H9 (cell line): ENCODE measurements around the gene NRXN3. TPM values are rescaled to one million over a fixed set of nuclear protein-coding genes. Genes with fewer than 3 reads are reported as not detected.
A peak's percentile ranks its signal among the peaks of the same experiment; 100 is the strongest.

ENCODE experiments used
- DNase-seq: peaks from one replicate; pipeline ENCODE4 v3.0.0-alpha.2; 2017
- H2AFZ ChIP-seq: one replicate; pipeline ENCODE4 v1.6.1; 2013; ENCODE audit warnings: mild to moderate bottlenecking, low read length, control low read depth, moderate library complexity
- H2AK5ac ChIP-seq: 2 replicates; pipeline ENCODE4 v1.6.1; 2013; ENCODE audit warnings: low read length, control low read depth, mixed read lengths; ENCODE audit not compliant: insufficient read length
- H2BK120ac ChIP-seq: one replicate; pipeline ENCODE4 v1.6.1; 2013; ENCODE audit warnings: low read depth, mild to moderate bottlenecking, low read length, control low read depth, inconsistent platforms; ENCODE audit not compliant: poor library complexity, severe bottlenecking
- H2BK12ac ChIP-seq: 2 replicates; pipeline ENCODE4 v1.6.1; 2013; ENCODE audit warnings: low read length, control low read depth, mixed read lengths, low read depth; ENCODE audit not compliant: insufficient read length
- H2BK15ac ChIP-seq: 2 replicates; pipeline ENCODE4 v1.6.1; 2013; ENCODE audit warnings: low read depth, low read length, control low read depth
- H2BK20ac ChIP-seq: one replicate; pipeline ENCODE4 v1.6.1; 2013; ENCODE audit warnings: low read depth, mild to moderate bottlenecking, low read length, control low read depth, inconsistent platforms; ENCODE audit not compliant: poor library complexity, severe bottlenecking
- H2BK5ac ChIP-seq: 2 replicates; pipeline ENCODE4 v1.6.1; 2013; ENCODE audit warnings: low read length, control low read depth, mixed read lengths; ENCODE audit not compliant: insufficient read length
- H3K14ac ChIP-seq: 2 replicates; pipeline ENCODE4 v1.6.1; 2013; ENCODE audit warnings: low read length, control low read depth; ENCODE audit not compliant: insufficient read depth
- H3K18ac ChIP-seq: 2 replicates; pipeline ENCODE4 v1.6.1; 2013; ENCODE audit warnings: low read depth, mild to moderate bottlenecking, mixed read lengths, low read length, control low read depth; ENCODE audit not compliant: insufficient read length
- H3K23ac ChIP-seq: 2 replicates; pipeline ENCODE4 v1.6.1; 2013; ENCODE audit warnings: low read length, control low read depth, mixed read lengths, low read depth; ENCODE audit not compliant: insufficient read length
- H3K23me2 ChIP-seq: 2 replicates; pipeline ENCODE4 v1.6.1; 2013; ENCODE audit warnings: low read depth, mild to moderate bottlenecking, mixed read lengths, low read length, control low read depth; ENCODE audit not compliant: insufficient read length, poor library complexity, severe bottlenecking
- H3K27ac ChIP-seq: 2 replicates; pipeline ENCODE4 v1.5.1; 2013; ENCODE audit warnings: low read length, control low read depth, mixed read lengths, low read depth; ENCODE audit not compliant: insufficient read length
- H3K27me3 ChIP-seq: 2 replicates; pipeline ENCODE4 v1.6.1; 2013; ENCODE audit warnings: low read length, control low read depth, inconsistent platforms; ENCODE audit not compliant: insufficient read depth
- H3K4ac ChIP-seq: 2 replicates; pipeline ENCODE4 v1.6.1; 2013; ENCODE audit warnings: low read depth, mild to moderate bottlenecking, control low read depth, inconsistent platforms, low read length, moderate library complexity
- H3K4me1 ChIP-seq: 2 replicates; pipeline ENCODE4 v1.6.1; 2013; ENCODE audit warnings: low read length, control low read depth, inconsistent platforms; ENCODE audit not compliant: insufficient read depth
- H3K4me2 ChIP-seq: 2 replicates; pipeline ENCODE4 v1.6.1; 2013; ENCODE audit warnings: low read length, control low read depth, mixed read lengths; ENCODE audit not compliant: insufficient read length, insufficient read depth
- H3K56ac ChIP-seq: 2 replicates; pipeline ENCODE4 v1.6.1; 2013; ENCODE audit warnings: low read depth, mild to moderate bottlenecking, mixed read lengths, low read length, control low read depth; ENCODE audit not compliant: insufficient read length
- H3K79me1 ChIP-seq: 2 replicates; pipeline ENCODE4 v1.6.1; 2013; ENCODE audit warnings: low read depth, mild to moderate bottlenecking, moderate library complexity, low read length, control low read depth, inconsistent platforms; ENCODE audit not compliant: insufficient read depth, poor library complexity, severe bottlenecking
- H3K79me2 ChIP-seq: 2 replicates; pipeline ENCODE4 v1.6.1; 2013; ENCODE audit warnings: low read length, control low read depth, inconsistent platforms; ENCODE audit not compliant: insufficient read depth
- H3K9ac ChIP-seq: 2 replicates; pipeline ENCODE4 v1.6.1; 2013; ENCODE audit warnings: low read length, control low read depth, mixed read lengths; ENCODE audit not compliant: insufficient read length; ENCODE audit errors: extremely low read depth
- H3K9me3 ChIP-seq: one replicate; pipeline ENCODE4 v1.6.1; 2013; ENCODE audit warnings: low read depth, low read length, inconsistent platforms; ENCODE audit not compliant: control insufficient read depth
- H3T11ph ChIP-seq: one replicate; pipeline ENCODE4 v1.6.1; 2013; ENCODE audit warnings: mild to moderate bottlenecking, low read length, control low read depth, inconsistent platforms
- H4K20me1 ChIP-seq: one replicate; pipeline ENCODE4 v1.6.1; 2013; ENCODE audit not compliant: control insufficient read depth, insufficient read length, insufficient read depth
- H4K5ac ChIP-seq: 2 replicates; pipeline ENCODE4 v1.6.1; 2013; ENCODE audit warnings: low read depth, mild to moderate bottlenecking, mixed read lengths, low read length, control low read depth; ENCODE audit not compliant: insufficient read length
- H4K8ac ChIP-seq: replicated peaks from 2 replicates; pipeline ENCODE4 v1.6.1; 2013; ENCODE audit warnings: low read length, control low read depth, mixed read lengths, low read depth; ENCODE audit not compliant: insufficient read length
- H4K91ac ChIP-seq: 2 replicates; pipeline ENCODE4 v1.6.1; 2013; ENCODE audit warnings: low read depth, mild to moderate bottlenecking, moderate library complexity, mixed read lengths, low read length, control low read depth; ENCODE audit not compliant: insufficient read length
- H3K27ac Mint-ChIP-seq, 3 experiments: 2 replicates in 2 of 3; 3 replicates in 1 of 3; pipeline ENCODE4 v1.8.0; 2020 to 2021; ENCODE audit warnings: mixed read lengths in 3 of 3, mild to moderate bottlenecking in 1 of 3, moderate library complexity in 1 of 3
- H3K27me3 Mint-ChIP-seq: 2 replicates; pipeline ENCODE4 v1.8.0; 2021; ENCODE audit warnings: low read depth, mild to moderate bottlenecking, moderate library complexity, mixed read lengths
- H3K36me3 Mint-ChIP-seq, 3 experiments: 2 replicates in 2 of 3; 3 replicates in 1 of 3; pipeline ENCODE4 v1.8.0; 2020 to 2021; ENCODE audit warnings: low read depth in 3 of 3, mixed read lengths in 3 of 3; ENCODE audit not compliant: insufficient read depth in 1 of 3
- H3K4me1 Mint-ChIP-seq, 2 experiments: 2 replicates each; pipeline ENCODE4 v1.8.0; 2020; ENCODE audit warnings: mixed read lengths in 2 of 2
- H3K4me3 Mint-ChIP-seq, 2 experiments: 2 replicates in 1 of 2; 3 replicates in 1 of 2; pipeline ENCODE4 v1.8.0; 2020 to 2021; ENCODE audit warnings: mild to moderate bottlenecking in 2 of 2, mixed read lengths in 2 of 2, moderate library complexity in 1 of 2
- H3K9me3 Mint-ChIP-seq, 2 experiments: 2 replicates in 1 of 2; 3 replicates in 1 of 2; pipeline ENCODE4 v1.8.0; 2020; ENCODE audit warnings: mild to moderate bottlenecking in 2 of 2, mixed read lengths in 2 of 2, moderate library complexity in 1 of 2
- CTCF ChIP-seq: fragments of 200-600 bp; sonication (generic); conservative IDR thresholded peaks from 3 replicates; pipeline ENCODE4 v1.8.0; 2021; ENCODE audit warnings: antibody characterized with exemption, mild to moderate bottlenecking
- WGBS: extraction: QIAGEN DNeasy Blood & Tissue Kit; methylation state at CpG from one replicate; pipeline ENCODE4 v1.1.7; 2013; ENCODE audit warnings: missing lambda C conversion rate, low lambda C conversion rate, mixed read lengths; ENCODE audit not compliant: insufficient read length; ENCODE audit errors: extremely low coverage; 5-methylcytosine and 5-hydroxymethylcytosine counted together
- total RNA-seq: library from RNA; stranded (reverse); gene quantifications from 2 replicates; pipeline ENCODE4 v1.2.1, GENCODE V29; 2021

Gene NRXN3
- total RNA-seq, 1 experiment from 2014 or later, result 1.8 TPM

- Mint-ChIP-seq H3K36me3 (no peaks in the 10 kb centered on the region), H3K27me3 (no peaks in the 10 kb centered on the region), H3K9me3 (no peaks in the 10 kb centered on the region), H3K27ac (peak overlapping the region in 1 of 3 experiments; percentile 28; a peak in 1 of 7 replicates), H3K4me1 (peaks cover 6 to 8% of the 10 kb centered on the region in 2 experiments), H3K4me3 (no peak overlapping the region)
- H4K20me1 ChIP-seq, result no peaks in the 10 kb centered on the region
- H2BK15ac ChIP-seq, result no peak overlapping the region
- no peak overlapping the region for H2BK12ac ChIP-seq
- H3K9me3 ChIP-seq, result no peaks in the 10 kb centered on the region
- no peak overlapping the region for H3K23ac ChIP-seq
- no peaks in the 10 kb centered on the region for H3K27me3 ChIP-seq
- H3K4me2 ChIP-seq, result no peak overlapping the region
- no peak overlapping the region for H2AFZ ChIP-seq
- H3K23me2 ChIP-seq, result no peaks in the 10 kb centered on the region
- H4K91ac ChIP-seq, result no peak overlapping the region
- no peak overlapping the region for H3K14ac ChIP-seq
- H2BK20ac ChIP-seq, result no peak overlapping the region
- no peaks in the 10 kb centered on the region; the same call in 1 of the 2 replicates for H3K4me1 ChIP-seq
- no peak overlapping the region for H3T11ph ChIP-seq
- H3K79me2 ChIP-seq, result no peaks in the 10 kb centered on the region
- H4K8ac ChIP-seq, result no peak overlapping the region
- no peak overlapping the region for H3K18ac ChIP-seq
- no peak overlapping the region for H3K9ac ChIP-seq
- no peak overlapping the region for H3K27ac ChIP-seq
- no peak overlapping the region for H3K4ac ChIP-seq
- no peak overlapping the region for H2BK120ac ChIP-seq
- no peak overlapping the region for H2AK5ac ChIP-seq
- whole genome bisulfite sequencing, result no CpG with 5 or more reads among the region's 2 CpGs
- H2BK5ac ChIP-seq, result no peak overlapping the region
- H3K56ac ChIP-seq, result no peak overlapping the region
- H4K5ac ChIP-seq, result no peak overlapping the region
- DNase-seq, result no peak
- peak; percentile 67 for TF ChIP-seq CTCF
- no peaks in the 10 kb centered on the region for H3K79me1 ChIP-seq
Measured at GRCh38 chr14:78790271-78790670, 620.1 kb downstream of the NRXN3 start.
